Measurements from ENCODE around the gene HLA-DQB2.
"Not testable (repeated sequence)": the region's sequence is repeated elsewhere in the genome, so short reads cannot be mapped to it uniquely, and the experiment has no call there.

HLA-DQB2 gene

GRCh38 chr6:32745649-32746048 lies 17.7 kb downstream of the HLA-DQB2 start:
- not testable (repeated sequence) for DNase-seq (ENCODE audit: low read depth in 2 of 3, low spot score in 2 of 3)

- no peak for DNase-seq (ENCODE audit: low read depth in 2 of 3, low spot score in 2 of 3)
Measured at GRCh38 chr6:32744776-32745175, 18.6 kb downstream of the HLA-DQB2 start.

GRCh38 chr6:32742374-32742773 lies 21.0 kb downstream of the HLA-DQB2 start:
- DNase-seq (ENCODE audit: low read depth in 2 of 3, low spot score in 2 of 3): no peak

DNA sequence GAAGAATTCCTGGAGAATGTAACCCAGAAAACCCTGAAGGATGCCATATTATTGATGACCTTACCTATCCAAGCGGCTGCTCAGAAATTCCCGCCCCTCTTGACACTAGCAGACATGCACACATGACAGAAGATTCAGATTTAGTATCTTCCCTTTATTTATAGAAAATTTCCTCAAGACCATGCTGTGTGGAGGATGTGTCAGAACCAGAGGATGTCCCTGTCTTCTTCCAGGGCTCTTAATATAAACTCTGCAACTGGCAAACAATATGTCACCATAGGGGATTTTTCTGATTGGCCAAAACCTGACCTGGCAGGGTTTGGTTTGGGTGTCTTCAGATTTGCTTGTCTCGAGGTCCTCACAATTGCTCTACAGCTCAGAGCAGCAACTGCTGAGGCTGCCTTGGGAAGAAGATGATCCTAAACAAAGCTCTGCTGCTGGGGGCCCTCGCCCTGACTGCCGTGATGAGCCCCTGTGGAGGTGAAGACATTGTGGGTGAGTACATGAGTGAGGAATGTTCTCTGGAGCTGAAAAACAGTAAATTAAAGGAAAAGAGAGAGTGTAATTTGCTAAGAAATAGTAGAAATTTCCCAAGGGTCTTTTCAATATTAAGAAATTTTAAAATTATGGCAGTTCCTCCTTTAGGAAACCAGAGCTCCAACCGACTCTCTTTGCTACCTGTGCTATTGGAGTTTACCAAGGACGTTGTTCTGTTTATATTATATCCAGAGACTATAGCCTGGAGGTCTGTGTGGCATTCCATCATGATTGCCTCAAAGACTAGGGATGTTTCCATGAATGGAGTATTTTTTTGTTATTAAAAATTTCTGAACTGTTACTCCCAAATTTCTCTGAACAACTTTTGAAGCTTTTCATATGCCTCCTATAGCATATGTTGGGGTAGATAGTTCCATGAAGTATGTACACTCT lies 22.0 kb downstream of the HLA-DQB2 start, which contains the start of gene HLA-DQA2:
HLA-DQA2 (plus strand) TSS at position 361 of the 930 bp plus-strand sequence; CDS start at position 414, 53 bp downstream.
- DNase-seq (ENCODE audit: low read depth in 2 of 3, low spot score in 2 of 3): no peak

DNA sequence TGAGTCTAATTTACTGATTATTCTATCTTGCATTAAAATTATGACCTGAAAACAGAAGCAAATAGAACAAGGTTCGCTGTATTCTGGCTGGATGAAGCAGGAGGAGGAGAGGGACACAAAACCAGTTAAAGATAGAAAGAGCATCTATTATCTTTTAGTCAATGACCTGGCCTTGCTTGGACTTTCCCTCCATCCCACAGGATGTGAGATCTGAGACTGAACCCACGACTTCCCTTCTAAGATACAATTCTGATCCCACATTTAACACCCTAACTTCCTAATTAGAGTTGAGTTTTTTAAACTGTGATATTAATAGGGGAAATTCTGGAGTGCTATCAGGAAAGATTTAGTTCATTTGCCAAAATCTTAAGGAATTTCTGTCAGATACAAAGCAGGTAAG lies 25.2 kb downstream of the HLA-DQB2 start:
- no peak for DNase-seq (ENCODE audit: low read depth in 2 of 3, low spot score in 2 of 3)

GRCh38 chr6:32718879-32719278 lies 44.5 kb downstream of the HLA-DQB2 start:
- DNase-seq (ENCODE audit: low read depth in 2 of 3, low spot score in 2 of 3): no peak

- no peak for DNase-seq (ENCODE audit: low read depth in 2 of 3, low spot score in 2 of 3)
Measured at GRCh38 chr6:32716396-32716795, 46.9 kb downstream of the HLA-DQB2 start.

DNA sequence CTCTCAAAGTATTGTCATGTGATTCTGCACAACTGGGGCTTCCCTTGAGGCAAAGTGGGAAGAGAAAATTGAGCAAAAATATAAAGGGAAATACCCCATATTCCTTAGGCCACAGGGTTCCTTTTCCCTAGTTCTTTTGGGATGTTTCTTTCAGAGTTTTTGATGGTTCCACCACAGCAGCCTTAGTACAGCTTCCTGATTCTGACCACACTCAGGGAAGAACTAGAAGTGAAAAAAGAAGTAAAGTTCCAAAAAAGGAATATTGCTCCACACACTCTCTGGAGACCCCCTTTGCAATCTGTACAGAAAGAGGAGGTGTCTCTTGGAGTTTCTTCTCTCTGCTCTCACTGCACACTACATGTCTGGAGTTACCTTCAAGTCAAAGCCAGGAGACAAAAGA lies 50.1 kb downstream of the HLA-DQB2 start:
- DNase-seq (ENCODE audit: low read depth in 2 of 3, low spot score in 2 of 3): no peak

DNA sequence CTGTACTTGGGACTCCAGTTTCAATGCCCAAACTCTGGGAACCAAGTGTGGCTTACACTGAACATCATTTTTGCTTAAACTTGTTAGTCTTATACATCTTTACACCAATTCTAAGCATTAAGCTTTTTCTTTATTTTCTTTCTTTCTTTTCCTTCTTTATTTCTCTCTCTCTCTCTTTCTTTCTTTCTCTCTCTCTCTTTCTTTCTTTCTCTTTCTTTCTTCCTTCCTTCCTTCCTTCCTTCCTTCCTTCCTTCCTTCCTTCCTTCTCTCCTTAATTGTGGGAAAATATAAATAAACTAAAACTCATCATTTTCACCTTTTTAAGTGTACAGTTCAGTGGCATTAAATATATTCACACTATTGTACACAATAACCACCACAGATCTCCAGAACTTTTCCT lies 53.7 kb downstream of the HLA-DQB2 start:
- DNase-seq (ENCODE audit: low read depth in 2 of 3, low spot score in 2 of 3): no peak

All from activated CD8-positive, alpha-beta memory T cell treated with anti-CD3 and anti-CD28 coated beads for 48 hours (primary cell).